ENCODE data around the gene PDGFRA.
A peak's percentile ranks its signal among the peaks of the same experiment; 100 is the strongest.

PDGFRA gene

DNA sequence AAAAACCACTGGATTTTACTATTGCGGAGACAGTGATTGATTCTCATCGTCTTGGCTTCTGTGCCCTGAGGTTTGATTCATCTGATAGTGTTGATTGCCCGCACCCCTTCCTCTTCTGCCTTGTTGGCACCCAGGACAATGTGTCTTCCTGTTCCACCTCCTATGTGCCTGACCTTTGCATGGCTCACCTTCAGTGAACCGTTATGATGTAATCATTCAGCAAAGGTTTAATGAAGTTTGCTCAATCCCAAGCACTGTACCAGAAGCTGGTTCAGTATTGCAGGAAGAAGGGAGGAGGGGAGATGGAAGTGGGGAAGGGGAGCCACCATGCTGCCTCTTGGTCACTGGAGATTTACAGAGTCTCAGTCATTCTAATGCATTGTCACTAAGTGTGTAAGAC lies 36.3 kb downstream of the PDGFRA start:
- DNase-seq = no peak

- DNase-seq = no peak
These were observed 39.1 kb downstream of the PDGFRA start for GRCh38 chr4:54268151-54268550.

DNA sequence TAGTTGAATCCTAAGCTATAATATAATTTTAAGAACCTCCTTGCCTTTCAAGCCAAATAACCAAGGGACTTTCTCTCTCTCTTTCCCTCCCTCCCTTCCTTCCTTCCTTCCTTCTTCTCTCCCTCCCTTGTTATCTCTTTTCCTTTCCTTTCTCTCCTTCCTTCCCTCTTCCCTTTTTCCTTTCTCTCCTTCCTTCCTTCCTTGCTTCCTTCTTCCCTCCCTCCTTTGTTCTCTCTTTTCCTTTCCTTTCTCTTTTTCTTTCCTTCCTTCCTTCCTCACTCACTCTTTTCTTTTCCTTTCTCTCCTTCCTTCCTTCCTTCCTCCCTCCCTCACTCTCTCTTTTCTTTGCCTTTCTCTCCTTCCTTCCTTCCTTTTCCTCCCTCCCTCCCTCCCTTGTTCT lies 42.4 kb downstream of the PDGFRA start:
- DNase-seq = no peak

DNA sequence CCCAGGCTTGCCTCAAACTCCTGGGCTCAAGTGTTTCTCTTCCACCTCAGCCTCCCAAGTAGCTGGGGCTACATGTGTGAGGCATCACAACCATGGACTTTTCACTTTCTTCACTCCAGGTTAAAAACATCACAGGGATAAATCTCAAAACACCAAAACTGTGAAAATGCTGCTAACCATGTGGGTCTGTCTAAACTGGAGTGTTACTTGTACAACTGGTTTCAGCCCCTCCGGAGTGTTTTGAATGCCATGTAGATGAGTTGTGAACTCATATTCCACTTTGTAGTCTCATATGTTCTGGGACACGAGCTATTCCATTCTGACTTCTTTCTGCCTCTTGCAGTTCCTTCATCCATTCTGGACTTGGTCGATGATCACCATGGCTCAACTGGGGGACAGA lies 43.0 kb downstream of the PDGFRA start:
- DNase-seq = no peak

- no peak for DNase-seq
These were observed 45.2 kb downstream of the PDGFRA start for GRCh38 chr4:54274264-54274663.

- DNase-seq = no peak
These were observed 45.9 kb downstream of the PDGFRA start for GRCh38 chr4:54274795-54275665.

- DNase-seq = no peak
These were observed 47.7 kb downstream of the PDGFRA start for GRCh38 chr4:54276641-54277430.

DNA sequence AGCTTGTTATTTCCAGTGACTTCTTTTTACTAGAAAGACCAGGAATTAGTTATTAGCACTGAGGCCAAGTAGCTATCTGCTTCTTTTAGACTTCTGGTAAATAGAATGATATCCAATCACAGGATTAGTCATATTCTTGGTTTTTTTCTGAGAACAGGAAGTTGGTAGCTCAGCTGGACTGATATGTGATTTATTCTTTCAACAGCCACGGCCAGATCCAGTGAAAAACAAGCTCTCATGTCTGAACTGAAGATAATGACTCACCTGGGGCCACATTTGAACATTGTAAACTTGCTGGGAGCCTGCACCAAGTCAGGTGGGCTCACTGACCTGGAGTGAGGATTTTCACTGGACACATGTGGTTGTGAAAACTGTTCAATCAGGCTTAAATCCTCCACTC lies 48.6 kb downstream of the PDGFRA start:
- no peak for DNase-seq

- no peak for DNase-seq
These were observed 49.1 kb downstream of the PDGFRA start for GRCh38 chr4:54278216-54278615.

DNA sequence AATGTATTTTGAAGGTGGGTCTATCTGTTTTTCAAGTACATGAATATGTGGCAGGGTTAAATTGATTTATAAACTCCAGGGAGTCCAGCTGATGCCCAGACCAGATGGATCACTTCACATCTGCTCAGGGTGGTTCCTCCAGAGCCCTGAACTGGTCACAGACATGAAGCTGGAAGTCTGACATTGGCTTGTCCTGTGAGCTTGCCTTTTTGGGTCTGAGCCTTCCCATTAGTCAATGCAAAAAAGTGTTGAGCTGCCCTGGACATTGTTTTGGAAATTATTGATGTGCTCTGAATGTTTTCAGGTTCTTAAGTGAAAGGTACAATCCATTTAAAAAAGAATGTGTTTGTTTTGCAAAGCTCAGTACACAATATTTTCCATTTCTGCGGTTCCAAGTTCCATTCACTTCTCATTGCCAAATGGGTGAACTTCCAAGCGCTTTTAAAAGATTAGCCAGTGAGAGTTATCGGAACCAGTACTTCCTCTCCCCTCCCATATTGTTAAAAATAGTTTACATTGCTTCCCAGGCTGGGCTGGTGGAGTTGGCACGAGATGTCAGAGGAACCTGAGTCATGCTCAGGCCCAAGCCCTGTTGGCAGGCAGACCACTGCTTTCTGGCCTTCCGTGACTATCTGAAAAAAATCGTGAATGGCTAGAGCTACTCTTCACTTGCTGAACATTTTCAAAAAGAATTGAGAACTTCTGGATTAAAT lies 52.1 kb downstream of the PDGFRA start:
- DNase-seq = no peak

- DNase-seq = no peak
These were observed 53.7 kb downstream of the PDGFRA start for GRCh38 chr4:54282837-54283236.

- no peak for DNase-seq
These were observed 60.2 kb downstream of the PDGFRA start for GRCh38 chr4:54289316-54289715.

DNA sequence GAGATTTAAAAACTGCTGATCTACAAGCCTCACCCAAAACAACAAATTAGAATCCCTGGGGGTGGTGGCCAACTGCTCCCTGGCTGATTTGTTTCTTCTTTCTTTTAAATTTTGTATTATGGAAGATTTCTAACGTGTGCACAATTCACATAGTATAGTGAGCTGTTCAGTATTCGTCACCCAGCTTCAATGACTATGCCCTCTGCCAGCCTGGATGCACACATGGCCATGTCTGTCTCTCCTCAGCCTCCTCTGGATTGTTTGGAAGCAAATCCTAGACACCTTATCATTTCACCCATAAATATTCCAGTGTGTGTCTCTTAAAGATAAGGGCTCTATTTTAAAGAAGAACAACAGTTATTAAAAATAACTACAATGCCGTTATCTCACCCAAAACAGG lies 61.9 kb downstream of the PDGFRA start:
- no peak for DNase-seq

DNA sequence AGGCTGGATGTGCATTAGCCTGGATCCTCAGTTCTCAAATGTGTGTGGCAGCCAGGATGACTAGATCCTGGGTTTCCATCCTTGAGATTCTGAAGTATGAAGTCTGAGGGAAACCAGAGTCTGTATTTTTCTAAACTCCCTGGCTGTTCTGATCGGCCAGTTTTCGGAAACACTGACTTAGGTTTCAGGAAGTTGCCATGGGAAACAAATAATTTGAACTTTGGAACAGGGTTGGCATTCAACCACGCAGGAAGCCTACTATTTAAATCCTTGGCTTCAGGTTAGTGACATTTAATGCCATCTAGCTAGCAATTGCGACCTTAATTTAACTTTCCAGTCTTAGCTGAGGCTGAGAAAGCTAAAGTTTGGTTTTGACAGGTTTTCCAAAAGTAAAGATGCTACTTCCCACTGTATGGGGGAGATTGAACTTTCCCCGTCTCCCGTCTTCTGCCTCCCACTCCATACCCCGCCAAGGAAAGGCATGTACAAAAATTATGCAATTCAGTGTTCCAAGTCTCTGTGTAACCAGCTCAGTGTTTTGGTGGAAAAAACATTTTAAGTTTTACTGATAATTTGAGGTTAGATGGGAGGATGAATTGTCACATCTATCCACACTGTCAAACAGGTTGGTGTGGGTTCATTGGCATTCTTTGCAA lies 67.6 kb downstream of the PDGFRA start:
- DNase-seq = no peak

DNA sequence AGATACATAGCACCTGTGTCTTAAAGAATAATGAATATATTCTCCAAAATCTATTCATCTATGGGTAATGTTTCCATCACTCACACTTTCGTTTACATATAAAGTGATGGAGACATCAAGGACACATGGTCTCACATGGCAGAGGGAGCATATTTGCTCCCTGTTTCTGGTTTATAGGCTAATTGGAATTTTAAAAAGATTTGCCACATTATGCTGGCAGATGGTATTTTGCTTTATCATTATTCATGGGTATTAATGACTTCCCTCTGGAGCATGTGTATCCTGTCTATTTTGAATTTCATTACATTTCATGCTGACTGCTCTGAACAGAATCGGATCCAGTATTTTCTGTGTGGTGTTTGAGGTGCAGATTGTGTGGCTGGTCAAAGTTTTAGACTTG lies 79.0 kb downstream of the PDGFRA start:
- no peak for DNase-seq

GRCh38 chr4:54315561-54316538 lies 86.8 kb downstream of the PDGFRA start:
- no peak for DNase-seq

DNA sequence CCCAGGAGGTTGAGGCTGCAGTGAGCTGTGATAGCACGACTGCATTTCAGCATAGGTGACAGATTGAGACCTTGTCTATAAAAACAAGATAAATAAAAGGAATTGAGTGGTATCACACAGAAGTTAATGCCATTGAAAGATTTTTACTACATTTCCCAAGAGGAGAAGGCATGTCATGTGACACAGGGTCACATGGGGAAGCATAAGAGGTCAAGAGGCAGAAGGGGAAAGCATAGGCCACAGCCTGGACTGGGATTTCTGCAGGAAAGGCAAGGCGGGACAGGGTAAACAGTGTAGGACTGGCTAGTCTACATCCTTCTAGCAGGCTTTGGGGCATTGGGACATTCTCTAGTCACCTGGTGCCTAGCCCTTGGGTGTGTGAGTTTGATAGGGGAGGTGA lies 88.6 kb downstream of the PDGFRA start:
- DNase-seq = no peak

GRCh38 chr4:54318904-54319303 lies 89.8 kb downstream of the PDGFRA start:
- peak; percentile 0 for DNase-seq

GRCh38 chr4:54320826-54321685 lies 92.0 kb downstream of the PDGFRA start:
- no peak for DNase-seq

GRCh38 chr4:54322818-54323417 lies 93.8 kb downstream of the PDGFRA start:
- no peak for DNase-seq
